HG02885 (cell line): ENCODE data around the gene C11orf16.
"Not testable (repeated sequence)": the region's sequence is repeated elsewhere in the genome, so short reads cannot be mapped to it uniquely, and the experiment has no call there.

Experiments used
- ATAC-seq: cut with Tn5 transposase; IDR thresholded peaks from one replicate; pipeline ENCODE4 v1.9.1; 2021; ENCODE audit warnings: mild to moderate bottlenecking; ENCODE audit not compliant: unreplicated experiment, poor library complexity

C11orf16 gene

GRCh38 chr11:8937159-8937558, 4.4 kb upstream of the C11orf16 start:
- peak; percentile 91 for ATAC-seq

GRCh38 chr11:8935789-8936188, 3.0 kb upstream of the C11orf16 start:
- ATAC-seq: not testable (repeated sequence)

- no peak for ATAC-seq
Measured at GRCh38 chr11:8934742-8935488, 2.2 kb upstream of the C11orf16 start.

GRCh38 chr11:8933931-8934330, 1.2 kb upstream of the C11orf16 start:
- ATAC-seq: no peak

GRCh38 chr11:8930456-8931175, 2.1 kb downstream of the C11orf16 start:
- no peak for ATAC-seq

- no peak for ATAC-seq
Measured at GRCh38 chr11:8928981-8929615, 3.6 kb downstream of the C11orf16 start.

- no peak for ATAC-seq
Measured at GRCh38 chr11:8928205-8928604, 4.5 kb downstream of the C11orf16 start.

GRCh38 chr11:8927233-8927632, 5.5 kb downstream of the C11orf16 start:
- ATAC-seq: no peak

- ATAC-seq: no peak
Measured at GRCh38 chr11:8926236-8926635, 6.5 kb downstream of the C11orf16 start.

- no peak for ATAC-seq
Measured at GRCh38 chr11:8925711-8926110, 7.0 kb downstream of the C11orf16 start.

- ATAC-seq: no peak
Measured at GRCh38 chr11:8922691-8923090, 10.1 kb downstream of the C11orf16 start.

GRCh38 chr11:8917157-8917825, 15.5 kb downstream of the C11orf16 start:
- ATAC-seq: no peak

GRCh38 chr11:8914661-8915018, 18.1 kb downstream of the C11orf16 start:
- ATAC-seq: no peak

GRCh38 chr11:8913961-8914660, 18.6 kb downstream of the C11orf16 start:
- ATAC-seq: no peak

GRCh38 chr11:8911029-8911823, 21.5 kb downstream of the C11orf16 start, which contains the start of gene AKIP1:
Gene AKIP1, plus strand, starts transcription at chr11:8911189. Its CDS starts 261 bp downstream, at chr11:8911450.
- peak; percentile 87 for ATAC-seq

- peak; percentile 10 for ATAC-seq
Measured at GRCh38 chr11:8910649-8911026, 22.1 kb downstream of the C11orf16 start.

- no peak for ATAC-seq
Measured at GRCh38 chr11:8908099-8908498, 24.6 kb downstream of the C11orf16 start.

GRCh38 chr11:8907116-8907515, 25.6 kb downstream of the C11orf16 start:
- no peak for ATAC-seq

- no peak for ATAC-seq
Measured at GRCh38 chr11:8905528-8906165, 27.1 kb downstream of the C11orf16 start.
